Measurements from ENCODE around the gene TBC1D16.

The TBC1D16 gene

GRCh38 chr17:79988185-79988971 is 47.3 kb downstream of the TBC1D16 start:
- no peak for DNase-seq (ENCODE audit: low read depth in 2 of 2)

GRCh38 chr17:79987935-79988184 is 47.8 kb downstream of the TBC1D16 start:
- no peak for DNase-seq (ENCODE audit: low read depth in 2 of 2)

GRCh38 chr17:79987187-79987934 is 48.3 kb downstream of the TBC1D16 start:
- DNase-seq (ENCODE audit: low read depth in 2 of 2) = no peak

- no peak for DNase-seq (ENCODE audit: low read depth in 2 of 2)
Measured at GRCh38 chr17:79986411-79987186, 49.1 kb downstream of the TBC1D16 start.

- DNase-seq (ENCODE audit: low read depth in 2 of 2) = no peak
Measured at GRCh38 chr17:79985943-79986391, 49.7 kb downstream of the TBC1D16 start.

GRCh38 chr17:79985361-79985942 is 50.2 kb downstream of the TBC1D16 start:
- no peak for DNase-seq (ENCODE audit: low read depth in 2 of 2)

GRCh38 chr17:79984877-79985276 is 50.8 kb downstream of the TBC1D16 start:
- DNase-seq (ENCODE audit: low read depth in 2 of 2) = no peak

- no peak for DNase-seq (ENCODE audit: low read depth in 2 of 2)
Measured at GRCh38 chr17:79984045-79984840, 51.4 kb downstream of the TBC1D16 start.

- no peak for DNase-seq (ENCODE audit: low read depth in 2 of 2)
Measured at GRCh38 chr17:79983456-79983855, 52.2 kb downstream of the TBC1D16 start.

GRCh38 chr17:79982986-79983385 is 52.7 kb downstream of the TBC1D16 start:
- DNase-seq (ENCODE audit: low read depth in 2 of 2) = no peak

- no peak for DNase-seq (ENCODE audit: low read depth in 2 of 2)
Measured at GRCh38 chr17:79981661-79982101, 54.0 kb downstream of the TBC1D16 start.

GRCh38 chr17:79981090-79981489 is 54.6 kb downstream of the TBC1D16 start:
- no peak for DNase-seq (ENCODE audit: low read depth in 2 of 2)

- no peak for DNase-seq (ENCODE audit: low read depth in 2 of 2)
Measured at GRCh38 chr17:79980246-79981043, 55.2 kb downstream of the TBC1D16 start.

GRCh38 chr17:79979816-79980215 is 55.9 kb downstream of the TBC1D16 start:
- no peak for DNase-seq (ENCODE audit: low read depth in 2 of 2)

- no peak for DNase-seq (ENCODE audit: low read depth in 2 of 2)
Measured at GRCh38 chr17:79979221-79979741, 56.4 kb downstream of the TBC1D16 start.

- no peak for DNase-seq (ENCODE audit: low read depth in 2 of 2)
Measured at GRCh38 chr17:79978548-79978855, 57.2 kb downstream of the TBC1D16 start.

- DNase-seq (ENCODE audit: low read depth in 2 of 2) = no peak
Measured at GRCh38 chr17:79977708-79978547, 57.7 kb downstream of the TBC1D16 start.

- no peak for DNase-seq (ENCODE audit: low read depth in 2 of 2)
Measured at GRCh38 chr17:79977161-79977631, 58.5 kb downstream of the TBC1D16 start.

- DNase-seq (ENCODE audit: low read depth in 2 of 2) = no peak
Measured at GRCh38 chr17:79976451-79976850, 59.2 kb downstream of the TBC1D16 start.
